Uterus (tissue), 4 donors: ENCODE measurements around the gene ATP5ME. TPM values are rescaled to one million over a fixed set of nuclear protein-coding genes. Genes with fewer than 3 reads are reported as not detected.

Experiments used
- DNase-seq, 2 donors: peaks; one replicate each; pipeline ENCODE4 v3.0.0-alpha.2; 2019 to 2020
- H3K27ac ChIP-seq, 2 donors: fragments of 200-600 bp; sonication (generic); 1 replicate in 1 of 2; 2 replicates in 1 of 2; pipeline ENCODE4 v1.5.1; 2016 to 2018
- H3K27me3 ChIP-seq, 2 donors: fragments of 200-600 bp; sonication (generic); one replicate each; pipeline ENCODE4 v1.5.1; 2018 to 2019; ENCODE audit warnings: control low read depth in 1 of 2
- H3K36me3 ChIP-seq, 2 donors: fragments of 200-600 bp; sonication (generic); one replicate each; pipeline ENCODE4 v1.5.1; 2019; ENCODE audit warnings: control low read depth in 1 of 2
- H3K4me1 ChIP-seq, 2 donors: fragments of 200-600 bp; sonication (generic); one replicate each; pipeline ENCODE4 v1.5.1; 2018 to 2019; ENCODE audit warnings: control low read depth in 1 of 2
- H3K4me3 ChIP-seq, 2 donors: fragments of 200-600 bp; sonication (generic); 1 replicate in 1 of 2; 2 replicates in 1 of 2; pipeline ENCODE4 v1.5.1; 2018 to 2019; ENCODE audit warnings: mild to moderate bottlenecking in 1 of 2
- H3K9me3 ChIP-seq, 2 donors: fragments of 200-600 bp; sonication (generic); one replicate each; pipeline ENCODE4 v1.5.1; 2019; ENCODE audit warnings: control low read depth in 1 of 2
- POLR2A ChIP-seq, 2 donors: fragments of 450-650 bp; IDR thresholded peaks; one replicate each; pipeline ENCODE4 v1.6.1; 2016; ENCODE audit warnings: antibody characterized with exemption in 2 of 2, mild to moderate bottlenecking in 1 of 2, moderate library complexity in 1 of 2
- intact Hi-C: fragments of 100-400 bp; cut with DNase I; formaldehyde crosslinking; loops from one replicate; pipeline ENCODE4 v1.15.1; 2023; ENCODE audit warnings: low total_unique reads
- total RNA-seq, 4 donors: library from RNA; depleted of rRNA in 3 of 4; stranded (reverse); fragments of >200 nt in 3 of 4; gene quantifications; one replicate each; pipeline versions ENCODE4 v1.1.0 to v1.2.4, GENCODE V29; 2014 to 2023
- TF ChIP-seq, protein P1 (sequence below), 4 experiments: fragments of 200-600 bp in 2 of 4; fragments of 450-650 bp in 2 of 4; sonication (generic) in 2 of 4; IDR thresholded peaks; one replicate each; pipeline ENCODE4 v1.5.1; 2016 to 2019; ENCODE audit warnings: antibody characterized with exemption in 4 of 4, mild to moderate bottlenecking in 2 of 4, moderate library complexity in 1 of 4
- donor health status: DM: yes; HTN: yes; CAD: no.

ATP5ME gene
- total RNA-seq, 4 donors from 2014 or later, result 24.1 to 168 (median 64.2) TPM

DNA sequence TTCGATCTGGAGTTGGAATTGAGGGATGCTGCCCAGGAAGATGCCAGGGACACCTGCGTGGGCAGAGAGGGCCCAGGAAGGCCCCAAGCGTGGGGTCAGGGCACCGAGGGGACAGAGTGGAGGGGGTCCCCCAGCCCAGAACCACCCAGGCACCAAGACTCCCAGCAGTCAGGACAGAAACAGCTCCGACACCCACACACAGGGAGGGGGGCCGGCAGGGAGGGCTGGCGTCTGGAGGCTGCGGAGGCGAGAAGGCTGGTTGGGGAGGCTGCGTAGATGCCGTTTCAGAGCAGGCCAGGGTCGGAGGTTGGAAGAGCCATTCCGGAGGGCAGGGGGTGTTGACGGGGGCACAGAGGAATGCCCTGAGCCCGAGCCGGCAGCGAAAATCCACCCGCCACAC lies 23.6 kb downstream of the ATP5ME start:
- no peak overlapping the region for H3K27ac ChIP-seq
- no peaks in the 10 kb centered on the region for H3K36me3 ChIP-seq
- DNase-seq, result no peak
- no peaks in the 10 kb centered on the region for H3K9me3 ChIP-seq
- H3K4me3 ChIP-seq, result no peak overlapping the region
- no peaks in the 10 kb centered on the region for H3K4me1 ChIP-seq
- no peaks in the 10 kb centered on the region for H3K27me3 ChIP-seq
- intact Hi-C loops, result no loop called here
- TF ChIP-seq, protein P1, sequence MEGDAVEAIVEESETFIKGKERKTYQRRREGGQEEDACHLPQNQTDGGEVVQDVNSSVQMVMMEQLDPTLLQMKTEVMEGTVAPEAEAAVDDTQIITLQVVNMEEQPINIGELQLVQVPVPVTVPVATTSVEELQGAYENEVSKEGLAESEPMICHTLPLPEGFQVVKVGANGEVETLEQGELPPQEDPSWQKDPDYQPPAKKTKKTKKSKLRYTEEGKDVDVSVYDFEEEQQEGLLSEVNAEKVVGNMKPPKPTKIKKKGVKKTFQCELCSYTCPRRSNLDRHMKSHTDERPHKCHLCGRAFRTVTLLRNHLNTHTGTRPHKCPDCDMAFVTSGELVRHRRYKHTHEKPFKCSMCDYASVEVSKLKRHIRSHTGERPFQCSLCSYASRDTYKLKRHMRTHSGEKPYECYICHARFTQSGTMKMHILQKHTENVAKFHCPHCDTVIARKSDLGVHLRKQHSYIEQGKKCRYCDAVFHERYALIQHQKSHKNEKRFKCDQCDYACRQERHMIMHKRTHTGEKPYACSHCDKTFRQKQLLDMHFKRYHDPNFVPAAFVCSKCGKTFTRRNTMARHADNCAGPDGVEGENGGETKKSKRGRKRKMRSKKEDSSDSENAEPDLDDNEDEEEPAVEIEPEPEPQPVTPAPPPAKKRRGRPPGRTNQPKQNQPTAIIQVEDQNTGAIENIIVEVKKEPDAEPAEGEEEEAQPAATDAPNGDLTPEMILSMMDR (IDR thresholded peaks at IDR 0.05), result no peak
- no peak for TF ChIP-seq POLR2A (IDR thresholded peaks at IDR 0.05)

DNA sequence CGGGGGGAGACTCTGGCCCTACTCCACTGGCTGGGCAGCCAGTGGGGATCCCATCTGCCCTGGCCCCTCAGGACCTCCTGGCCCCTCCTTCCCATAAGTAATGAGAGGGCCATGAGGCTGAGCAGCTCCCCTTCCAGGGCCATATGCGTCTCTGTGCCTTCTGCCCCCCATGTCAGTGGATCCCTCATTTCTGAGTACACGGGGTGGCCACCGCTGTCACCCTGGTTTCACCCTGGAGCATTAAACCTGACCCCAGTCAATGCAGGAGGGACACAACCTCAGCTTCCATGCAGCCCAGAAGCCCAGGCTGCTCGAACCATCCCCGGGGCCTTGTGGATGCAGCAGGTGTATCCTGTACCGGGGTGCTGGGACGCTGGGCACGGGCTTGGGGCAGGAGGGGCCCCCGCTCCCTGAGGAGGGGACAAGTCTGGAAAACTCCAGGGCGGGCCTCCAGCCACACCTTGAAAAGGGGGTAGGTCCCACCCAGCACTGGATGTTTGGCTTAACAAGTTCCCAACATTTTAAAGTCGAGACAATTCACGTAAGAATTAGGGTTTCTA lies 24.2 kb downstream of the ATP5ME start:
- Histone ChIP-seq H3K4me3 (no peak overlapping the region), H3K4me1 (no peaks in the 10 kb centered on the region), H3K9me3 (no peaks in the 10 kb centered on the region), H3K27me3 (no peaks in the 10 kb centered on the region), H3K27ac (no peak overlapping the region), H3K36me3 (no peaks in the 10 kb centered on the region)
- intact Hi-C loops, result no loop called here
- no peak for DNase-seq
- TF ChIP-seq POLR2A (IDR thresholded peaks at IDR 0.05), result no peak
- TF ChIP-seq, protein P1 (IDR thresholded peaks at IDR 0.05), result no peak

DNA sequence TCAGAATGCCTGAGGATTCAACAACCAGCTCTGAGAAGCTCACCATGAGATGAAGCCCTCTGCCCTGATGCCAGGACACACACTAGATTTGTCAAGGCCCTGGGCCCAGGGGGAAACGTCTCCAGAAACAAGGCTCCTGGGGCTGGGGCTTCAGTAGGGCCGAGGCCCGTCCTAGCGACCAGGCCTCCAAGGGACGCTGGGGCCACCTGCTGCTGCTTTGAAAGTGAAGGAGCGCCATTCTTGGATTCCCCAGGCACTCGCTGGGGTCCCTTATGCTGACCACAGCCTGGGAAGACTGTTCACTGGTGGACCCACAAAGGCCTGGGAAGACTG lies 24.8 kb downstream of the ATP5ME start:
- TF ChIP-seq, protein P1 (IDR thresholded peaks at IDR 0.05), result no peak
- no peak for TF ChIP-seq POLR2A (IDR thresholded peaks at IDR 0.05)
- Histone ChIP-seq H3K36me3 (no peaks in the 10 kb centered on the region), H3K4me1 (no peaks in the 10 kb centered on the region), H3K4me3 (no peak overlapping the region), H3K27me3 (no peaks in the 10 kb centered on the region), H3K27ac (no peak overlapping the region), H3K9me3 (no peaks in the 10 kb centered on the region)
- DNase-seq, result no peak
- intact Hi-C loops, result no loop called here

DNA sequence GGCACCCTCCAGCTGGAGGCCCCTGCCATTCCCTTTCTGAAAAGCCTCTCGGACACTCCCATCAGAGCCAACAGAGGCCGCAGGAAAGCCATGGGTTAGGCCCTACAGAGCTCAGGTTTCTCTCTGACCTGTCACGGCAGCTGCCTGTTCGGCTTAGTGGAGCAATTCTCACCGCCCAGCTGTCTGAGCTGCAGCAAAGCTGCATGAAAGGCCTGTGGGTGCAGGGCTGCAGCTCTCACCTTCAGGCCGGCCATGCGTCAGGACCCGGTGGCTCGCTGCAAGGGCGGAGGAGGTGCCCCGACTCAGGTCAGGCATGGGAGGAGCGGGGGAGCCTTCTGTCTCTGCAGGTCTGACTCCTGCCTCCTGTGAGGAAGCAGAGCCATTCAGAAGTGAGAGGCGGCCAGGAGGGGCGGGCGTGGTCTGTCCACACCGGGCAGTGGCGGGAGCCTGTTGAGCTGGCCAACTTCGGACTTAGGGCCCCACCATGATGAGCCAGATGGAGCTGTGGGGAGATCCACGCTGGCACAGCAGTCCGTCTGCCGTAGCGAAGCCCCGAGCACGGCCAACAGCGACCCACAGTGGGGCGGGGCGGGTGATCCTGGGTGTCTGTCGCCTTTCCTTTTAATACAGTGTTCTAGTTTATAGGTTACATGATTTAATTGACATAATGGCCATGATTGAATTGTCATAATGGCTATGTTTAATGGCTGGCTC lies 25.3 kb downstream of the ATP5ME start:
- TF ChIP-seq, protein P1 (IDR thresholded peaks at IDR 0.05), result no peak
- no peak for TF ChIP-seq POLR2A (IDR thresholded peaks at IDR 0.05)
- no peaks in the 10 kb centered on the region for H3K27me3 ChIP-seq
- intact Hi-C loops, result no loop called here

DNA sequence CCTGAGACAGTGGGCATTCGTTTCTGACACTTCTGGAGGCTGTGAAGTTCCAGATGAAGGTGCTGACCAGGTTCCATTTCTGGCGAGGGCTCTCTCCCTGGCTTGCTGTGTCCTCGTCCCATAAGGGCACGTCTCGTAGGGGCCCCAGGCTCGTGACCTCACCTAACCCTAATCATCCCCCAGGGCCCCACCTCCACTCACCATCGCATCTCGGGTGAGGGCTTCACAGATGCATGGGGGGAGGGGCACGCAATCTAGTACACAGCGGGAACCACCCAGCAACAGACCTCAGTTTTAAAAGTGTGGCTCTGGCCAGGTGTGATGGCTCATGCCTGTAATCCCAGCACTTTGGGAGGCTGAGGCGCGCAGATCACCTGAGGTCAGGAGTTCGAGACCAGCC lies 26.6 kb downstream of the ATP5ME start:
- no peak overlapping the region for H3K4me3 ChIP-seq
- no peak for DNase-seq
- no peaks in the 10 kb centered on the region for H3K27me3 ChIP-seq
- no peak overlapping the region for H3K27ac ChIP-seq
- H3K36me3 ChIP-seq, result no peaks in the 10 kb centered on the region
- intact Hi-C loops, result no loop called here
- TF ChIP-seq, protein P1 (IDR thresholded peaks at IDR 0.05), result no peak
- TF ChIP-seq POLR2A (IDR thresholded peaks at IDR 0.05), result no peak
- H3K9me3 ChIP-seq, result no peaks in the 10 kb centered on the region
- no peaks in the 10 kb centered on the region for H3K4me1 ChIP-seq

More for the DNA sequence above, 25.3 kb downstream of the ATP5ME start:
- H3K4me3 ChIP-seq, result no peak overlapping the region
- H3K27ac ChIP-seq, result no peak overlapping the region
- DNase-seq, result no peak
- no peaks in the 10 kb centered on the region for H3K9me3 ChIP-seq
- no peaks in the 10 kb centered on the region for H3K36me3 ChIP-seq
- H3K4me1 ChIP-seq, result no peaks in the 10 kb centered on the region
